Trophoblast cell (in vitro differentiated cells and primary cell): ENCODE results near the gene TLE4. TPM values are rescaled to one million over a fixed set of nuclear protein-coding genes. Genes with fewer than 3 reads are reported as not detected.

ENCODE experiments used
- DNase-seq, 2 donors: peaks; one replicate each; pipeline ENCODE4 v3.0.0-alpha.2; 2016
- H2AFZ ChIP-seq: 2 replicates; pipeline ENCODE4 v1.6.1; 2013; ENCODE audit warnings: low read length, moderate library complexity, mild to moderate bottlenecking; ENCODE audit not compliant: insufficient read depth, poor library complexity
- H2AK5ac ChIP-seq: 2 replicates; pipeline ENCODE4 v1.6.1; 2013; ENCODE audit warnings: mild to moderate bottlenecking, low read length
- H2BK120ac ChIP-seq: 2 replicates; pipeline ENCODE4 v1.6.1; 2013; ENCODE audit warnings: low read length, mild to moderate bottlenecking, moderate library complexity; ENCODE audit not compliant: insufficient read depth, poor library complexity
- H2BK12ac ChIP-seq: 2 replicates; pipeline ENCODE4 v1.6.1; 2013; ENCODE audit warnings: mild to moderate bottlenecking, low read length, moderate library complexity
- H2BK5ac ChIP-seq: 2 replicates; pipeline ENCODE4 v1.6.1; 2013; ENCODE audit warnings: low read length, low read depth, moderate library complexity, mild to moderate bottlenecking; ENCODE audit not compliant: poor library complexity
- H3K14ac ChIP-seq: 2 replicates; pipeline ENCODE4 v1.6.1; 2013; ENCODE audit warnings: mild to moderate bottlenecking, low read length
- H3K18ac ChIP-seq: 2 replicates; pipeline ENCODE4 v1.6.1; 2013; ENCODE audit warnings: mild to moderate bottlenecking, low read length
- H3K23ac ChIP-seq: 2 replicates; pipeline ENCODE4 v1.6.1; 2013; ENCODE audit warnings: low read length
- H3K27ac ChIP-seq: 2 replicates; pipeline ENCODE4 v1.5.1; 2013; ENCODE audit warnings: low read depth, mild to moderate bottlenecking, inconsistent platforms, low read length, moderate library complexity
- H3K27me3 ChIP-seq: 2 replicates; pipeline ENCODE4 v1.6.1; 2013; ENCODE audit warnings: inconsistent platforms, mild to moderate bottlenecking, low read length, moderate library complexity; ENCODE audit not compliant: insufficient read depth
- H3K36me3 ChIP-seq, 2 experiments: 1 replicate in 1 of 2; 2 replicates in 1 of 2; pipeline ENCODE4 v1.6.1; 2013; ENCODE audit warnings: low read length in 2 of 2, mild to moderate bottlenecking in 2 of 2, moderate library complexity in 1 of 2; ENCODE audit not compliant: insufficient read depth in 2 of 2, control insufficient read depth in 1 of 2
- H3K4ac ChIP-seq: 2 replicates; pipeline ENCODE4 v1.6.1; 2013; ENCODE audit warnings: low read depth, mild to moderate bottlenecking, low read length, moderate library complexity
- H3K4me1 ChIP-seq, 2 experiments: 1 replicate in 1 of 2; 2 replicates in 1 of 2; pipeline ENCODE4 v1.6.1; 2013; ENCODE audit warnings: low read length in 2 of 2, mild to moderate bottlenecking in 2 of 2, moderate library complexity in 1 of 2; ENCODE audit not compliant: insufficient read depth in 2 of 2, control insufficient read depth in 1 of 2
- H3K4me2 ChIP-seq: 2 replicates; pipeline ENCODE4 v1.6.1; 2013; ENCODE audit warnings: inconsistent platforms, mild to moderate bottlenecking, low read length, moderate library complexity
- H3K4me3 ChIP-seq: 2 replicates; pipeline ENCODE4 v1.5.1; 2013; ENCODE audit warnings: mild to moderate bottlenecking, low read depth, low read length, inconsistent platforms
- H3K79me1 ChIP-seq: one replicate; pipeline ENCODE4 v1.6.1; 2013; ENCODE audit warnings: low read length
- H3K79me2 ChIP-seq: 2 replicates; pipeline ENCODE4 v1.6.1; 2013; ENCODE audit warnings: low read length, mild to moderate bottlenecking; ENCODE audit not compliant: control insufficient read depth, insufficient read depth, poor library complexity
- H3K9ac ChIP-seq: 2 replicates; pipeline ENCODE4 v1.6.1; 2013; ENCODE audit warnings: mild to moderate bottlenecking, low read length
- H3K9me3 ChIP-seq: 2 replicates; pipeline ENCODE4 v1.6.1; 2013; ENCODE audit warnings: low read depth, mild to moderate bottlenecking, control low read depth, inconsistent platforms, low read length; ENCODE audit not compliant: insufficient read depth
- H4K12ac ChIP-seq: 2 replicates; pipeline ENCODE4 v1.6.1; 2013; ENCODE audit warnings: low read depth, mild to moderate bottlenecking, low read length, moderate library complexity
- H4K8ac ChIP-seq: 2 replicates; pipeline ENCODE4 v1.6.1; 2013; ENCODE audit warnings: low read depth, mild to moderate bottlenecking, low read length, moderate library complexity
- H4K91ac ChIP-seq: one replicate; pipeline ENCODE4 v1.6.1; 2013; ENCODE audit warnings: low read depth, mild to moderate bottlenecking, low read length, moderate library complexity
- WGBS: extraction: QIAGEN DNeasy Blood & Tissue Kit; methylation state at CpG from one replicate; pipeline ENCODE4 v1.1.7; 2013; ENCODE audit warnings: missing lambda C conversion rate; ENCODE audit not compliant: insufficient read length, insufficient coverage; ENCODE audit errors: extremely low coverage; 5-methylcytosine and 5-hydroxymethylcytosine counted together
- polyA plus RNA-seq: library from polyadenylated mRNA; stranded (reverse); fragments of 200-250 nt; gene quantifications from 2 replicates; pipeline ENCODE4 v1.2.3, GENCODE V29; 2013

TLE4 gene
- polyA plus RNA-seq: 103 and 108 TPM in 2 replicates

GRCh38 chr9:79571309-79572031 lies at the start of gene TLE4:
TSS of gene TLE4 (plus strand) at chr9:79571965. CDS start at chr9:79572791, 826 bp downstream.
- H3K4ac ChIP-seq: peak within 1 kb of the TSS; percentile 100
- H3K4me1 ChIP-seq: peaks cover 0 to 9% of the 10 kb centered on the region in 2 experiments
- H3K27me3 ChIP-seq: no peaks in the 10 kb centered on the region
- H3K18ac ChIP-seq: peak within 1 kb of the TSS; percentile 98
- H2AK5ac ChIP-seq: peak within 1 kb of the TSS; percentile 64
- no CpG with 5 or more reads among the region's 48 CpGs for WGBS
- no peak within 1 kb of the TSS for H3K23ac ChIP-seq
- H3K9me3 ChIP-seq: no peaks in the 10 kb centered on the region
- H4K8ac ChIP-seq: peak within 1 kb of the TSS; percentile 83
- H2AFZ ChIP-seq: peak within 1 kb of the TSS; percentile 70
- H2BK120ac ChIP-seq: peak within 1 kb of the TSS; percentile 68
- H3K79me2 ChIP-seq: peaks cover 17% of the 10 kb centered on the region
- peak within 1 kb of the TSS; percentile 85 for H3K9ac ChIP-seq
- peak; percentile 100 for DNase-seq
- peak within 1 kb of the TSS; percentile 97 for H2BK5ac ChIP-seq
- no peaks in the 10 kb centered on the region for H3K36me3 ChIP-seq
- peak within 1 kb of the TSS; percentile 85 for H3K4me2 ChIP-seq
- peak within 1 kb of the TSS; percentile 95 for H3K4me3 ChIP-seq
- H2BK12ac ChIP-seq: peak within 1 kb of the TSS; percentile 50
- peak within 1 kb of the TSS; percentile 89 for H3K27ac ChIP-seq
- peak within 1 kb of the TSS; percentile 72 for H3K14ac ChIP-seq
- H4K91ac ChIP-seq: peak within 1 kb of the TSS; percentile 92
- no peak within 1 kb of the TSS for H4K12ac ChIP-seq
- H3K79me1 ChIP-seq: peaks cover 29% of the 10 kb centered on the region

- no peak overlapping the region for H2BK5ac ChIP-seq
- H3K27me3 ChIP-seq: no peaks in the 10 kb centered on the region
- H2BK120ac ChIP-seq: no peak overlapping the region
- H4K12ac ChIP-seq: no peak overlapping the region
- no peak overlapping the region for H4K8ac ChIP-seq
- H3K9ac ChIP-seq: no peak overlapping the region
- no CpG with 5 or more reads among the region's 4 CpGs for WGBS
- no peak overlapping the region for H3K27ac ChIP-seq
- H3K4me1 ChIP-seq: no peaks in the 10 kb centered on the region
- no peak overlapping the region for H3K4me3 ChIP-seq
- H3K4ac ChIP-seq: no peak overlapping the region
- no peak overlapping the region for H3K14ac ChIP-seq
- no peak overlapping the region for H2BK12ac ChIP-seq
- no peak overlapping the region for H3K23ac ChIP-seq
- H2AK5ac ChIP-seq: no peak overlapping the region
- H4K91ac ChIP-seq: no peak overlapping the region
- no peak for DNase-seq
- no peaks in the 10 kb centered on the region for H3K79me1 ChIP-seq
- H3K18ac ChIP-seq: no peak overlapping the region
- H2AFZ ChIP-seq: no peak overlapping the region
- no peaks in the 10 kb centered on the region for H3K9me3 ChIP-seq
- no peaks in the 10 kb centered on the region for H3K36me3 ChIP-seq
- H3K4me2 ChIP-seq: no peak overlapping the region
- no peaks in the 10 kb centered on the region for H3K79me2 ChIP-seq
These were observed 49.0 kb upstream of the TLE4 start for GRCh38 chr9:79522793-79523192.

- H2AFZ ChIP-seq: no peak overlapping the region
- no peak overlapping the region for H3K4me3 ChIP-seq
- no peaks in the 10 kb centered on the region for H3K79me2 ChIP-seq
- no peak overlapping the region for H3K18ac ChIP-seq
- no peak overlapping the region for H2BK5ac ChIP-seq
- no peak overlapping the region for H3K4ac ChIP-seq
- H3K27ac ChIP-seq: no peak overlapping the region
- no peak overlapping the region for H2BK12ac ChIP-seq
- no peak overlapping the region for H2AK5ac ChIP-seq
- H4K12ac ChIP-seq: no peak overlapping the region
- no peaks in the 10 kb centered on the region for H3K4me1 ChIP-seq
- no peak overlapping the region for H2BK120ac ChIP-seq
- H3K23ac ChIP-seq: no peak overlapping the region
- no peak overlapping the region for H3K9ac ChIP-seq
- no peaks in the 10 kb centered on the region for H3K36me3 ChIP-seq
- no peak overlapping the region for H4K91ac ChIP-seq
- H3K4me2 ChIP-seq: no peak overlapping the region
- H3K79me1 ChIP-seq: no peaks in the 10 kb centered on the region
- peak in 1 of 2 donors; percentile 48 for DNase-seq
- no peak overlapping the region for H3K14ac ChIP-seq
- no peak overlapping the region for H4K8ac ChIP-seq
- no peaks in the 10 kb centered on the region for H3K27me3 ChIP-seq
- no peaks in the 10 kb centered on the region for H3K9me3 ChIP-seq
These were observed 47.5 kb upstream of the TLE4 start for GRCh38 chr9:79524266-79524665.

GRCh38 chr9:79526149-79526672 lies 45.6 kb upstream of the TLE4 start:
- Histone ChIP-seq H3K4me1 (no peaks in the 10 kb centered on the region), H4K12ac (no peak overlapping the region), H3K4me3 (no peak overlapping the region), H3K14ac (no peak overlapping the region), H3K9ac (no peak overlapping the region), H3K79me1 (no peaks in the 10 kb centered on the region), H3K36me3 (no peaks in the 10 kb centered on the region), H2AFZ (no peak overlapping the region), H2BK120ac (no peak overlapping the region), H2BK5ac (no peak overlapping the region), H3K9me3 (no peaks in the 10 kb centered on the region), H4K8ac (no peak overlapping the region), H3K4me2 (no peak overlapping the region), H2AK5ac (no peak overlapping the region), H3K27ac (no peak overlapping the region), H3K23ac (no peak overlapping the region), H3K79me2 (no peaks in the 10 kb centered on the region), H3K18ac (no peak overlapping the region), H3K4ac (no peak overlapping the region), H4K91ac (no peak overlapping the region), H3K27me3 (no peaks in the 10 kb centered on the region), H2BK12ac (no peak overlapping the region)
- WGBS: no CpG with 5 or more reads among the region's 1 CpG
- no peak for DNase-seq
